ENCODE measurements around the gene SLC16A12. TPM values are rescaled to one million over a fixed set of nuclear protein-coding genes. Genes with fewer than 3 reads are reported as not detected.
A peak's percentile ranks its signal among the peaks of the same experiment; 100 is the strongest.

The SLC16A12 gene
- total and polyA plus RNA-seq, 3 experiments from 2014 or later = not detected

GRCh38 chr10:89566992-89567391 lies 31.6 kb upstream of the SLC16A12 start:
- Mint-ChIP-seq H3K4me3 (no peak overlapping the region), H3K36me3 (no peaks in the 10 kb centered on the region), H3K9me3 (no peaks in the 10 kb centered on the region), H3K27ac (no peak overlapping the region), H3K4me1 (no peaks in the 10 kb centered on the region), H3K27me3 (peaks cover 0 to 15% of the 10 kb centered on the region in 2 donors)
- Histone ChIP-seq H3K4me3 (ENCODE audit: low read length) (no peak overlapping the region), H3K27me3 (ENCODE audit: insufficient read depth, low read length, poor library complexity, severe bottlenecking) (no peaks in the 10 kb centered on the region), H3K36me3 (ENCODE audit: insufficient read depth, low read length) (no peaks in the 10 kb centered on the region), H3K9me3 (ENCODE audit: low read length) (no peaks in the 10 kb centered on the region), H3K27ac (ENCODE audit: low read depth, low read length) (no peak overlapping the region), H3K4me1 (ENCODE audit: insufficient read depth, low read length) (no peaks in the 10 kb centered on the region)
- ChIA-PET POLR2A (no interaction called here), CTCF (interaction anchor here (1.0 kb wide), 1 partner anchor 11 kb away, joined by 4 read pairs; no protein-coding TSS in a partner anchor)
- no peak for DNase-seq

GRCh38 chr10:89566095-89566950 lies 30.9 kb upstream of the SLC16A12 start:
- Mint-ChIP-seq H3K4me1 (no peaks in the 10 kb centered on the region), H3K27me3 (peaks cover 0 to 15% of the 10 kb centered on the region in 2 donors), H3K27ac (peak overlapping the region in 1 of 8 donors; percentile 62), H3K4me3 (no peak overlapping the region), H3K9me3 (no peaks in the 10 kb centered on the region), H3K36me3 (no peaks in the 10 kb centered on the region)
- Histone ChIP-seq H3K27me3 (ENCODE audit: insufficient read depth, low read length, poor library complexity, severe bottlenecking) (no peaks in the 10 kb centered on the region), H3K4me1 (ENCODE audit: insufficient read depth, low read length) (no peaks in the 10 kb centered on the region), H3K9me3 (ENCODE audit: low read length) (no peaks in the 10 kb centered on the region), H3K27ac (ENCODE audit: low read depth, low read length) (no peak overlapping the region), H3K4me3 (ENCODE audit: low read length) (no peak overlapping the region), H3K36me3 (ENCODE audit: insufficient read depth, low read length) (no peaks in the 10 kb centered on the region)
- ChIA-PET POLR2A (no interaction called here), CTCF (interaction anchor here (1.0 kb wide), 1 partner anchor 10 kb away, joined by 4 read pairs; no protein-coding TSS in a partner anchor)
- no peak for DNase-seq

GRCh38 chr10:89565180-89565579 lies 29.8 kb upstream of the SLC16A12 start:
- CTCF ChIA-PET = interaction anchor here (0.8 to 1.2 kb wide), 4 partner anchors 8 to 11 kb away, joined by 3 read pairs; no protein-coding TSS in a partner anchor

GRCh38 chr10:89563861-89564478 lies 28.6 kb upstream of the SLC16A12 start:
- Histone ChIP-seq H3K36me3 (ENCODE audit: insufficient read depth, low read length) (no peaks in the 10 kb centered on the region), H3K27ac (ENCODE audit: low read depth, low read length) (no peak overlapping the region), H3K4me1 (ENCODE audit: insufficient read depth, low read length) (no peaks in the 10 kb centered on the region), H3K4me3 (ENCODE audit: low read length) (no peak overlapping the region), H3K27me3 (ENCODE audit: insufficient read depth, low read length, poor library complexity, severe bottlenecking) (no peaks in the 10 kb centered on the region), H3K9me3 (ENCODE audit: low read length) (no peaks in the 10 kb centered on the region)
- Mint-ChIP-seq H3K27ac (no peak overlapping the region), H3K4me3 (no peak overlapping the region), H3K36me3 (no peaks in the 10 kb centered on the region), H3K9me3 (no peaks in the 10 kb centered on the region), H3K27me3 (peaks cover 4 to 15% of the 10 kb centered on the region in 2 donors), H3K4me1 (no peaks in the 10 kb centered on the region)
- POLR2A ChIA-PET = no interaction called here
- peak in 3 of 5 donors; percentile 2 to 49 (median 34) for DNase-seq
- CTCF ChIA-PET = interaction anchor here (1.0 to 1.2 kb wide), 2 partner anchors 8 to 11 kb away, joined by 3 read pairs; no protein-coding TSS in a partner anchor

More at GRCh38 chr10:89565180-89565579, 29.8 kb upstream of the SLC16A12 start:
- Histone ChIP-seq H3K4me3 (ENCODE audit: low read length) (no peak overlapping the region), H3K4me1 (ENCODE audit: insufficient read depth, low read length) (no peaks in the 10 kb centered on the region), H3K27ac (ENCODE audit: low read depth, low read length) (no peak overlapping the region), H3K9me3 (ENCODE audit: low read length) (no peaks in the 10 kb centered on the region), H3K36me3 (ENCODE audit: insufficient read depth, low read length) (no peaks in the 10 kb centered on the region), H3K27me3 (ENCODE audit: insufficient read depth, low read length, poor library complexity, severe bottlenecking) (no peaks in the 10 kb centered on the region)
- Mint-ChIP-seq H3K27ac (no peak overlapping the region), H3K9me3 (no peaks in the 10 kb centered on the region), H3K36me3 (no peaks in the 10 kb centered on the region), H3K4me1 (no peaks in the 10 kb centered on the region), H3K27me3 (peaks cover 2 to 15% of the 10 kb centered on the region in 2 donors), H3K4me3 (no peak overlapping the region)
- DNase-seq = no peak
- POLR2A ChIA-PET = no interaction called here

- Histone ChIP-seq H3K27me3 (ENCODE audit: insufficient read depth, low read length, poor library complexity, severe bottlenecking) (no peaks in the 10 kb centered on the region), H3K4me1 (ENCODE audit: insufficient read depth, low read length) (no peaks in the 10 kb centered on the region), H3K36me3 (ENCODE audit: insufficient read depth, low read length) (no peaks in the 10 kb centered on the region), H3K9me3 (ENCODE audit: low read length) (no peaks in the 10 kb centered on the region), H3K27ac (ENCODE audit: low read depth, low read length) (no peak overlapping the region), H3K4me3 (ENCODE audit: low read length) (no peak overlapping the region)
- ChIA-PET CTCF (interaction anchor here (0.6 to 1.5 kb wide), 4 partner anchors 9 to 346 kb away, joined by 3 to 5 read pairs (median 4); no protein-coding TSS in a partner anchor), POLR2A (no interaction called here)
- no peaks in the 10 kb centered on the region for H3K9me3 Mint-ChIP-seq
- no peaks in the 10 kb centered on the region for H3K4me1 Mint-ChIP-seq
- H3K36me3 Mint-ChIP-seq = no peaks in the 10 kb centered on the region
- H3K4me3 Mint-ChIP-seq = no peak overlapping the region
- peaks cover 7 to 20% of the 10 kb centered on the region in 2 donors for H3K27me3 Mint-ChIP-seq
- no peak overlapping the region for H3K27ac Mint-ChIP-seq
- no peak for DNase-seq
These were observed 27.9 kb upstream of the SLC16A12 start for GRCh38 chr10:89563311-89563710.

GRCh38 chr10:89556600-89556999 lies 21.2 kb upstream of the SLC16A12 start:
- Histone ChIP-seq H3K36me3 (ENCODE audit: insufficient read depth, low read length) (no peaks in the 10 kb centered on the region), H3K27ac (ENCODE audit: low read depth, low read length) (no peak overlapping the region), H3K27me3 (ENCODE audit: insufficient read depth, low read length, poor library complexity, severe bottlenecking) (no peaks in the 10 kb centered on the region), H3K4me3 (ENCODE audit: low read length) (no peak overlapping the region), H3K4me1 (ENCODE audit: insufficient read depth, low read length) (no peaks in the 10 kb centered on the region), H3K9me3 (ENCODE audit: low read length) (no peaks in the 10 kb centered on the region)
- Mint-ChIP-seq H3K27ac (no peak overlapping the region), H3K9me3 (no peaks in the 10 kb centered on the region), H3K27me3 (peaks cover 11 to 21% of the 10 kb centered on the region in 2 donors), H3K4me1 (no peaks in the 10 kb centered on the region), H3K4me3 (no peak overlapping the region), H3K36me3 (peaks cover 0 to under 1% (median 0%) of the 10 kb centered on the region in 3 donors)
- DNase-seq = no peak
- CTCF ChIA-PET = interaction anchor here (1.0 to 1.8 kb wide), 2 partner anchors 8 to 10 kb away, joined by 3 to 4 read pairs; no protein-coding TSS in a partner anchor
- POLR2A ChIA-PET = no interaction called here

- H3K4me1 Mint-ChIP-seq = no peaks in the 10 kb centered on the region
- peaks cover 11 to 24% of the 10 kb centered on the region in 2 donors for H3K27me3 Mint-ChIP-seq
These were observed 20.5 kb upstream of the SLC16A12 start for GRCh38 chr10:89555688-89556445.

More at GRCh38 chr10:89555688-89556445, 20.5 kb upstream of the SLC16A12 start:
- Histone ChIP-seq H3K27me3 (ENCODE audit: insufficient read depth, low read length, poor library complexity, severe bottlenecking) (no peaks in the 10 kb centered on the region), H3K4me3 (ENCODE audit: low read length) (no peak overlapping the region), H3K9me3 (ENCODE audit: low read length) (no peaks in the 10 kb centered on the region), H3K4me1 (ENCODE audit: insufficient read depth, low read length) (no peaks in the 10 kb centered on the region), H3K27ac (ENCODE audit: low read depth, low read length) (no peak overlapping the region), H3K36me3 (ENCODE audit: insufficient read depth, low read length) (no peaks in the 10 kb centered on the region)
- H3K36me3 Mint-ChIP-seq = peaks cover 0 to 1% (median 0%) of the 10 kb centered on the region in 3 donors
- ChIA-PET POLR2A (no interaction called here), CTCF (interaction anchor here (1.0 to 1.8 kb wide), 2 partner anchors 9 to 11 kb away, joined by 3 to 4 read pairs; no protein-coding TSS in a partner anchor)
- no peak overlapping the region for H3K27ac Mint-ChIP-seq
- H3K4me3 Mint-ChIP-seq = no peak overlapping the region
- no peaks in the 10 kb centered on the region for H3K9me3 Mint-ChIP-seq
- no peak for DNase-seq
